OCI-LY1 (cell line): ENCODE results near the gene NUS1.
A peak's percentile ranks its signal among the peaks of the same experiment; 100 is the strongest.

Experiments used
- H2AFZ ChIP-seq: fragments of 200-600 bp; sonication (generic), shearing (Covaris generic); 2 replicates; pipeline ENCODE4 v1.6.0; 2014; ENCODE audit warnings: antibody characterized with exemption, mild to moderate bottlenecking, low read length
- H3F3A ChIP-seq: fragments of 200-600 bp; sonication (generic), shearing (Covaris generic); 2 replicates; pipeline ENCODE4 v1.6.0; 2014; ENCODE audit warnings: mild to moderate bottlenecking, antibody characterized with exemption, low read length, moderate library complexity; ENCODE audit not compliant: insufficient read depth
- H3K27ac ChIP-seq: fragments of 200-600 bp; sonication (generic); 2 replicates; pipeline ENCODE4 v1.5.1; 2014; ENCODE audit warnings: low read length, mixed run types, mild to moderate bottlenecking, low read depth; ENCODE audit not compliant: poor library complexity, severe bottlenecking
- H3K27me3 ChIP-seq: fragments of 200-600 bp; sonication (generic); 2 replicates; pipeline ENCODE4 v1.6.0; 2014; ENCODE audit warnings: antibody characterized with exemption, mild to moderate bottlenecking, low read length, moderate library complexity; ENCODE audit not compliant: insufficient read depth
- H3K36me3 ChIP-seq: fragments of 200-600 bp; sonication (generic); 2 replicates; pipeline ENCODE4 v1.6.1; 2014; ENCODE audit warnings: mild to moderate bottlenecking, antibody characterized with exemption, low read length, moderate library complexity, mixed read lengths; ENCODE audit not compliant: insufficient read depth
- H3K4me1 ChIP-seq: fragments of 200-600 bp; sonication (generic); 2 replicates; pipeline ENCODE4 v1.5.1; 2014; ENCODE audit warnings: mild to moderate bottlenecking, low read length, moderate library complexity; ENCODE audit not compliant: insufficient read depth, severe bottlenecking
- H3K4me2 ChIP-seq: fragments of 200-600 bp; sonication (generic), shearing (Covaris generic); 2 replicates; pipeline ENCODE4 v1.6.1; 2014; ENCODE audit warnings: low read length
- H3K4me3 ChIP-seq: fragments of 200-600 bp; sonication (generic); 2 replicates; pipeline ENCODE4 v1.5.1; 2014; ENCODE audit warnings: low read length, low read depth, mild to moderate bottlenecking, mixed read lengths; ENCODE audit not compliant: poor library complexity, severe bottlenecking
- H3K79me2 ChIP-seq: fragments of 200-600 bp; shearing (Covaris generic); 2 replicates; pipeline ENCODE4 v1.6.1; 2016; ENCODE audit warnings: mixed run types, low read length, mixed read lengths; ENCODE audit not compliant: insufficient read depth
- H3K9ac ChIP-seq: fragments of 200-600 bp; sonication (generic), shearing (Covaris generic); 2 replicates; pipeline ENCODE4 v1.6.1; 2014; ENCODE audit warnings: mild to moderate bottlenecking, low read length, mixed read lengths
- H3K9me2 ChIP-seq: fragments of 200-600 bp; sonication (generic), shearing (Covaris generic); 2 replicates; pipeline ENCODE4 v1.6.1; 2014; ENCODE audit warnings: low read depth, mild to moderate bottlenecking, low read length, mixed read lengths
- H3K9me3 ChIP-seq: fragments of 200-600 bp; shearing (Covaris generic); 2 replicates; pipeline ENCODE4 v1.6.1; 2014; ENCODE audit warnings: low read length, mixed read lengths
- H4K20me1 ChIP-seq: fragments of 200-600 bp; sonication (generic), shearing (Covaris generic); 2 replicates; pipeline ENCODE4 v1.6.0; 2016; ENCODE audit warnings: mild to moderate bottlenecking, low read length; ENCODE audit not compliant: insufficient read depth
- EZH2 ChIP-seq: fragments of 200-600 bp; sonication (generic), shearing (Covaris generic); IDR thresholded peaks from 2 replicates; pipeline ENCODE4 v1.8.0; 2017; ENCODE audit warnings: borderline replicate concordance, mixed run types, mild to moderate bottlenecking, antibody characterized with exemption, low read length, moderate library complexity, mixed read lengths
- TF ChIP-seq, protein P1 (sequence below): fragments of 200-600 bp; sonication (generic), shearing (Covaris generic); IDR thresholded peaks from 2 replicates; pipeline ENCODE4 v1.5.1; 2017; ENCODE audit warnings: mild to moderate bottlenecking, antibody characterized with exemption, low read length, moderate library complexity, mixed read lengths

Gene NUS1

DNA sequence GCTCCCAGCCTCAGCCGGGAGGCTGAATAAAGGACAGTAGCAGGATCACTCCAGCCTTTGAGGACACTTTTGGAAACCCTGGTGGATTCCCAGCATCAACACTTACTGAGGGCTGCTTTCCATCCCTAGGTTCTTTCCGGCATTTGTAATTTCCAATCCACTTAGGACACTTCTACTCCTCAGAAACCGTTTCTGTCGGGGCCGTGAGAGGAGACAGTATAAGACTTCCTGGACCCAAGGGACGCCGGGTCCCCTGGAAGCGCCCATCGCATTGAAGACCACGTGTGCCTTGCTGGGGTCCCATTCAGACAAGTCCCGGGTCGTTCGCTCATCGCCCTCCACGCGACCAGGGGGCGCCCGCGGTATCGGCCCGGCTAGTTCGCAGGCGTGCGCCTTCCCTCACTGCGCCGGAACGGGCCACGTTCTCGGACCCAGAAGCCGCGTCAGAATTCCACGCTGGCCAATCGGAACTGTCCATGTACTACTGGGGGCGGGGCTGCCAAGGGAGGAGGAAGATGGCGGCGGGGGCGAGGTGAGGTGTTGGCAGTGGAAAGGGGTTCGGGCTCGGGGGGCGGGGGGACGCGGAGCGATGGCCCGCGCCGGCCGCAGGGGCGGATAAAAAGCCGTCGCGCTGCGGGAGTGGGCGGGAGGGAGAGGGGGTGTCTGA is at the start of gene NUS1:
Gene NUS1 (plus strand): TSS at position 479 of the 667 bp plus-strand sequence. CDS start 202 bp downstream, outside the sequence.
- Histone ChIP-seq H3K9me3 (no peaks in the 10 kb centered on the region), H3F3A (no peaks in the 10 kb centered on the region), H3K4me1 (peaks cover 33% of the 10 kb centered on the region), H3K36me3 (peaks cover 27% of the 10 kb centered on the region), H3K4me3 (peak within 1 kb of the TSS; percentile 61), H3K27me3 (no peaks in the 10 kb centered on the region), H3K9ac (peak within 1 kb of the TSS; percentile 82), H3K79me2 (peaks cover 41% of the 10 kb centered on the region), H3K9me2 (no peaks in the 10 kb centered on the region), H3K27ac (no peak within 1 kb of the TSS), H4K20me1 (no peaks in the 10 kb centered on the region), H2AFZ (peak within 1 kb of the TSS; percentile 60), H3K4me2 (peak within 1 kb of the TSS; percentile 76)
- no peak for TF ChIP-seq EZH2
- TF ChIP-seq, protein P1, sequence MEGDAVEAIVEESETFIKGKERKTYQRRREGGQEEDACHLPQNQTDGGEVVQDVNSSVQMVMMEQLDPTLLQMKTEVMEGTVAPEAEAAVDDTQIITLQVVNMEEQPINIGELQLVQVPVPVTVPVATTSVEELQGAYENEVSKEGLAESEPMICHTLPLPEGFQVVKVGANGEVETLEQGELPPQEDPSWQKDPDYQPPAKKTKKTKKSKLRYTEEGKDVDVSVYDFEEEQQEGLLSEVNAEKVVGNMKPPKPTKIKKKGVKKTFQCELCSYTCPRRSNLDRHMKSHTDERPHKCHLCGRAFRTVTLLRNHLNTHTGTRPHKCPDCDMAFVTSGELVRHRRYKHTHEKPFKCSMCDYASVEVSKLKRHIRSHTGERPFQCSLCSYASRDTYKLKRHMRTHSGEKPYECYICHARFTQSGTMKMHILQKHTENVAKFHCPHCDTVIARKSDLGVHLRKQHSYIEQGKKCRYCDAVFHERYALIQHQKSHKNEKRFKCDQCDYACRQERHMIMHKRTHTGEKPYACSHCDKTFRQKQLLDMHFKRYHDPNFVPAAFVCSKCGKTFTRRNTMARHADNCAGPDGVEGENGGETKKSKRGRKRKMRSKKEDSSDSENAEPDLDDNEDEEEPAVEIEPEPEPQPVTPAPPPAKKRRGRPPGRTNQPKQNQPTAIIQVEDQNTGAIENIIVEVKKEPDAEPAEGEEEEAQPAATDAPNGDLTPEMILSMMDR = peak; percentile 79

DNA sequence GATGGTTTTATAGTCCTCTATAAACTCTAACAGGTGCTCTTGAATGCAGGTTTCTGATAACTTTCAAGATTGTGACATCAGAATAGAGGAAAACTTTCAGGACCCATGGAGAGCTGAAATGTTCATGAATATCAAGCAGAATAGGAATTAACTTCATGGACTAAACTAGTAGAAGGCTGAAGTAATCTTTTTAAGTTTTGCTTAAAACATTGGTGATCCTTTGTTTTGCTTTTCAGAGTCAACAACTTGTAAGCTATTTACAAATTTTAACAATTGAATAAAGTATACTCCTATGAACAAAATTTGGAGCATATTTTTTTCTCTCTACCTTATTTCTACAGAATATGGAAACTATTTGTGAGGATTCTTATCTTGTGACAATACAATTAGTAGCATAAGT is 47.7 kb upstream of the NUS1 start:
- no peaks in the 10 kb centered on the region for H3K4me1 ChIP-seq
- no peak overlapping the region for H2AFZ ChIP-seq
- no peaks in the 10 kb centered on the region for H3K27me3 ChIP-seq
- no peak overlapping the region for H3K4me2 ChIP-seq
- no peak for TF ChIP-seq EZH2
- TF ChIP-seq, protein P1 = no peak
- H3K4me3 ChIP-seq = no peak overlapping the region
- no peaks in the 10 kb centered on the region for H3F3A ChIP-seq
- no peaks in the 10 kb centered on the region for H3K9me2 ChIP-seq
- H3K9me3 ChIP-seq = 0 out of 2 replicates have a peak, but pooled peaks cover 4% of the 10 kb centered on the region
- H3K36me3 ChIP-seq = no peaks in the 10 kb centered on the region
- H3K9ac ChIP-seq = no peak overlapping the region
- no peak overlapping the region for H3K27ac ChIP-seq
- H4K20me1 ChIP-seq = no peaks in the 10 kb centered on the region
- H3K79me2 ChIP-seq = no peaks in the 10 kb centered on the region

DNA sequence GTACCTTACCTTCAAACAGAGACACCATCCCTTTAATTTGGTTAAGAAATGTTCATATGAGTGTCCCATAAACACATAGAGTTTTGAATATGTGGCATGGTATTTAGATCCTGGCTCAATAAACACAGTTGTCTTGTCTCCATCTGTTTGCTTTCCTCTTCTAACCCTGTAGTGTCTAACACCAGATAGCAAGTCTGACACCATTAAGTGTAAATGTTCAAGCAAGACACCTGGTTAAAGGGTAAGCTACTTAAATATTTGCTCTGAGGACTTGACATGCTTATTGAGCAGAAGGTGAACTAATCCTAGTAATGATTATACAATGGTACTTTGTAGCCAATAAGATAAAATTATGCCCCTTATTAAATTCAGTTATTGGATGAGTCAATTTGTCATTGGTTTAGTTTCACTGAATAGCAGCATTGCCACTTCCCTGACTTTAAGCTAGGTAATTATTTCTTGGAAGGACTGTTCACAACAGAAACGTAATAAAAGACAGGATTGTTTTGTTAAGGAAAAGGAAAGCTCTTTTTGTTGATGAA is 46.1 kb upstream of the NUS1 start:
- Histone ChIP-seq H3K4me1 (no peaks in the 10 kb centered on the region), H2AFZ (no peak overlapping the region), H3K9ac (no peak overlapping the region), H3K27ac (no peak overlapping the region), H3K27me3 (no peaks in the 10 kb centered on the region), H3K79me2 (no peaks in the 10 kb centered on the region), H3F3A (no peaks in the 10 kb centered on the region), H3K9me3 (0 out of 2 replicates have a peak, but pooled peaks cover 4% of the 10 kb centered on the region), H3K4me2 (no peak overlapping the region), H3K4me3 (no peak overlapping the region), H3K9me2 (no peaks in the 10 kb centered on the region), H4K20me1 (no peaks in the 10 kb centered on the region), H3K36me3 (no peaks in the 10 kb centered on the region)
- TF ChIP-seq EZH2 = no peak
- TF ChIP-seq, protein P1 = no peak
